CD4-positive, CD25-positive, alpha-beta regulatory T cell (primary cell): ENCODE data around the gene FBXO7. TPM values are rescaled to one million over a fixed set of nuclear protein-coding genes. Genes with fewer than 3 reads are reported as not detected.
A peak's percentile ranks its signal among the peaks of the same experiment; 100 is the strongest.

ENCODE experiments used
- ATAC-seq, 2 donors: fragments of 150-1000 bp; cut with Tn5 transposase; one replicate each; pipeline ENCODE4 v1.10.0; 2021; ENCODE audit warnings: low read depth in 2 of 2, moderate number of reproducible peaks in 2 of 2, moderate library complexity in 1 of 2
- DNase-seq, 3 donors: peaks; one replicate each; pipeline versions ENCODE4 v3.0.0 to v3.0.0-alpha.2; 2012 to 2022; ENCODE audit warnings: mixed read lengths in 1 of 3
- H3K27ac ChIP-seq: one replicate; pipeline ENCODE4 v1.7.0; 2013; ENCODE audit warnings: mild to moderate bottlenecking, low read length; ENCODE audit not compliant: insufficient read depth, poor library complexity, severe bottlenecking
- H3K27me3 ChIP-seq: one replicate; pipeline ENCODE4 v1.7.0; 2013; ENCODE audit warnings: low read length; ENCODE audit not compliant: control insufficient read depth, insufficient read depth
- H3K36me3 ChIP-seq: one replicate; pipeline ENCODE4 v1.7.0; 2013; ENCODE audit warnings: mild to moderate bottlenecking, low read length, moderate library complexity; ENCODE audit not compliant: control insufficient read depth, insufficient read depth
- H3K4me1 ChIP-seq: 2 replicates; pipeline ENCODE4 v1.7.0; 2013; ENCODE audit warnings: mild to moderate bottlenecking, low read length; ENCODE audit not compliant: insufficient read depth, control insufficient read depth, poor library complexity, severe bottlenecking
- H3K4me3 ChIP-seq: one replicate; pipeline ENCODE4 v1.7.0; 2013; ENCODE audit warnings: low read depth, mild to moderate bottlenecking, low read length, moderate library complexity
- H3K9me3 ChIP-seq, 2 experiments: 1 replicate in 1 of 2; 2 replicates in 1 of 2; pipeline ENCODE4 v1.7.0; 2013; ENCODE audit warnings: low read length in 2 of 2, mild to moderate bottlenecking in 1 of 2, moderate library complexity in 1 of 2; ENCODE audit not compliant: control insufficient read depth in 2 of 2
- H3K27ac Mint-ChIP-seq, 3 donors: one replicate each; pipeline ENCODE4 v1.8.0; 2020 to 2022; ENCODE audit warnings: mild to moderate bottlenecking in 3 of 3, mixed read lengths in 3 of 3, moderate library complexity in 2 of 3
- H3K27me3 Mint-ChIP-seq: one replicate; pipeline ENCODE4 v1.8.0; 2022; ENCODE audit warnings: mild to moderate bottlenecking, mixed read lengths
- H3K36me3 Mint-ChIP-seq: one replicate; pipeline ENCODE4 v1.8.0; 2020; ENCODE audit warnings: mixed read lengths
- H3K4me1 Mint-ChIP-seq, 4 donors: one replicate each; pipeline ENCODE4 v1.8.0; 2020 to 2022; ENCODE audit warnings: mixed read lengths in 4 of 4, mild to moderate bottlenecking in 1 of 4
- H3K4me3 Mint-ChIP-seq, 4 donors: one replicate each; pipeline ENCODE4 v1.8.0; 2020 to 2022; ENCODE audit warnings: mild to moderate bottlenecking in 4 of 4, mixed read lengths in 4 of 4, moderate library complexity in 3 of 4
- H3K9me3 Mint-ChIP-seq, 7 donors: one replicate each; pipeline ENCODE4 v1.8.0; 2020 to 2022; ENCODE audit warnings: mixed read lengths in 7 of 7, mild to moderate bottlenecking in 3 of 7, moderate library complexity in 2 of 7
- polyA plus RNA-seq, 4 donors: library from polyadenylated mRNA; unstranded; fragments of 300-500 nt; fragmentation: Illumina TruSeq; gene quantifications; one replicate each; pipeline ENCODE4 v1.2.3, GENCODE V29; 2021
- total RNA-seq: library from RNA; stranded (reverse); gene quantifications from one replicate; pipeline ENCODE4 v1.2.3, GENCODE V29; 2022

FBXO7 gene
- total and polyA plus RNA-seq, 5 donors from 2014 or later, result 133 to 180 (median 157) TPM

- no peaks in the 10 kb centered on the region for H3K27me3 Mint-ChIP-seq
- H3K27ac ChIP-seq, result no peak overlapping the region
- no peaks in the 10 kb centered on the region for H3K36me3 Mint-ChIP-seq
- ATAC-seq (no peak), DNase-seq (no peak)
- no peaks in the 10 kb centered on the region for H3K27me3 ChIP-seq
- H3K36me3 ChIP-seq, result no peaks in the 10 kb centered on the region
- H3K4me1 ChIP-seq, result no peaks in the 10 kb centered on the region
- no peak overlapping the region for H3K27ac Mint-ChIP-seq
- H3K9me3 Mint-ChIP-seq, result peaks cover 0 to 2% (median 0%) of the 10 kb centered on the region in 7 donors
- H3K4me3 Mint-ChIP-seq, result no peak overlapping the region
- no peak overlapping the region for H3K4me3 ChIP-seq
- H3K4me1 Mint-ChIP-seq, result no peaks in the 10 kb centered on the region
- no peaks in the 10 kb centered on the region for H3K9me3 ChIP-seq
These were observed 37.8 kb downstream of the FBXO7 start for GRCh38 chr22:32512267-32512982.

- Mint-ChIP-seq H3K36me3 (no peaks in the 10 kb centered on the region), H3K9me3 (peaks cover 0 to 2% (median 0%) of the 10 kb centered on the region in 7 donors), H3K4me1 (no peaks in the 10 kb centered on the region), H3K27ac (no peak overlapping the region), H3K4me3 (no peak overlapping the region), H3K27me3 (no peaks in the 10 kb centered on the region)
- DNase-seq (no peak), ATAC-seq (no peak)
- Histone ChIP-seq H3K4me1 (no peaks in the 10 kb centered on the region), H3K4me3 (no peak overlapping the region), H3K9me3 (no peaks in the 10 kb centered on the region), H3K27ac (no peak overlapping the region), H3K36me3 (no peaks in the 10 kb centered on the region), H3K27me3 (no peaks in the 10 kb centered on the region)
These were observed 40.5 kb downstream of the FBXO7 start for GRCh38 chr22:32515084-32515483.

- no peak for DNase-seq
- Mint-ChIP-seq H3K9me3 (peaks cover 0 to 2% (median 0%) of the 10 kb centered on the region in 7 donors), H3K4me3 (no peak overlapping the region), H3K36me3 (no peaks in the 10 kb centered on the region), H3K27me3 (no peaks in the 10 kb centered on the region), H3K27ac (no peak overlapping the region), H3K4me1 (no peaks in the 10 kb centered on the region)
- Histone ChIP-seq H3K4me1 (no peaks in the 10 kb centered on the region), H3K4me3 (no peak overlapping the region), H3K27me3 (no peaks in the 10 kb centered on the region), H3K27ac (no peak overlapping the region), H3K9me3 (no peaks in the 10 kb centered on the region), H3K36me3 (no peaks in the 10 kb centered on the region)
- ATAC-seq, result no peak
These were observed 42.9 kb downstream of the FBXO7 start for GRCh38 chr22:32517488-32517887.

- no peak overlapping the region for H3K27ac Mint-ChIP-seq
- H3K9me3 ChIP-seq, result no peaks in the 10 kb centered on the region
- H3K4me1 Mint-ChIP-seq, result no peaks in the 10 kb centered on the region
- H3K27me3 Mint-ChIP-seq, result no peaks in the 10 kb centered on the region
- H3K36me3 Mint-ChIP-seq, result no peaks in the 10 kb centered on the region
- no peak for ATAC-seq
- no peaks in the 10 kb centered on the region for H3K27me3 ChIP-seq
- H3K4me3 Mint-ChIP-seq, result no peak overlapping the region
- no peak overlapping the region for H3K4me3 ChIP-seq
- peaks cover 0 to 2% (median 0%) of the 10 kb centered on the region in 7 donors for H3K9me3 Mint-ChIP-seq
- DNase-seq, result no peak
- H3K36me3 ChIP-seq, result no peaks in the 10 kb centered on the region
- H3K4me1 ChIP-seq, result no peaks in the 10 kb centered on the region
- H3K27ac ChIP-seq, result no peak overlapping the region
These were observed 43.3 kb downstream of the FBXO7 start for GRCh38 chr22:32517921-32518320.

GRCh38 chr22:32518381-32518780 lies 43.8 kb downstream of the FBXO7 start:
- Mint-ChIP-seq H3K27ac (no peak overlapping the region), H3K36me3 (no peaks in the 10 kb centered on the region), H3K27me3 (no peaks in the 10 kb centered on the region), H3K9me3 (peaks cover 0 to 2% (median 0%) of the 10 kb centered on the region in 7 donors), H3K4me1 (no peaks in the 10 kb centered on the region), H3K4me3 (no peak overlapping the region)
- Histone ChIP-seq H3K9me3 (no peaks in the 10 kb centered on the region), H3K27ac (no peak overlapping the region), H3K27me3 (no peaks in the 10 kb centered on the region), H3K4me3 (no peak overlapping the region), H3K36me3 (no peaks in the 10 kb centered on the region), H3K4me1 (no peaks in the 10 kb centered on the region)
- DNase-seq (no peak), ATAC-seq (no peak)

- Histone ChIP-seq H3K27me3 (no peaks in the 10 kb centered on the region), H3K4me3 (no peak overlapping the region), H3K27ac (no peak overlapping the region), H3K9me3 (no peaks in the 10 kb centered on the region), H3K36me3 (no peaks in the 10 kb centered on the region), H3K4me1 (no peaks in the 10 kb centered on the region)
- H3K36me3 Mint-ChIP-seq, result no peaks in the 10 kb centered on the region
- H3K27ac Mint-ChIP-seq, result no peak overlapping the region
- H3K27me3 Mint-ChIP-seq, result no peaks in the 10 kb centered on the region
- peak in 1 of 3 donors; percentile 44 for DNase-seq
- no peak for ATAC-seq
- H3K4me1 Mint-ChIP-seq, result no peaks in the 10 kb centered on the region
- H3K4me3 Mint-ChIP-seq, result no peak overlapping the region
- H3K9me3 Mint-ChIP-seq, result peaks cover 0 to 2% (median 0%) of the 10 kb centered on the region in 7 donors
These were observed 44.2 kb downstream of the FBXO7 start for GRCh38 chr22:32518848-32519247.

- Mint-ChIP-seq H3K4me3 (no peak overlapping the region), H3K27ac (peak overlapping the region in 1 of 3 donors; percentile 7), H3K27me3 (no peaks in the 10 kb centered on the region), H3K9me3 (no peaks in the 10 kb centered on the region), H3K36me3 (no peaks in the 10 kb centered on the region), H3K4me1 (no peaks in the 10 kb centered on the region)
- DNase-seq (no peak), ATAC-seq (no peak)
- H3K4me3 ChIP-seq, result no peak overlapping the region
- H3K9me3 ChIP-seq, result no peaks in the 10 kb centered on the region
- no peak overlapping the region for H3K27ac ChIP-seq
- H3K36me3 ChIP-seq, result no peaks in the 10 kb centered on the region
- H3K27me3 ChIP-seq, result no peaks in the 10 kb centered on the region
- no peaks in the 10 kb centered on the region for H3K4me1 ChIP-seq
These were observed 46.0 kb downstream of the FBXO7 start for GRCh38 chr22:32520612-32521011.

GRCh38 chr22:32522237-32522636 lies 47.6 kb downstream of the FBXO7 start:
- H3K9me3 Mint-ChIP-seq, result no peaks in the 10 kb centered on the region
- no peaks in the 10 kb centered on the region for H3K4me1 Mint-ChIP-seq
- no peaks in the 10 kb centered on the region for H3K27me3 Mint-ChIP-seq
- no peak overlapping the region for H3K4me3 Mint-ChIP-seq
- H3K4me3 ChIP-seq, result no peak overlapping the region
- no peak overlapping the region for H3K27ac Mint-ChIP-seq
- no peaks in the 10 kb centered on the region for H3K27me3 ChIP-seq
- H3K27ac ChIP-seq, result no peak overlapping the region
- H3K4me1 ChIP-seq, result no peaks in the 10 kb centered on the region
- H3K36me3 Mint-ChIP-seq, result no peaks in the 10 kb centered on the region
- no peaks in the 10 kb centered on the region for H3K36me3 ChIP-seq
- ATAC-seq, result no peak
- no peaks in the 10 kb centered on the region for H3K9me3 ChIP-seq
- DNase-seq, result no peak
